ENCODE measurements around the gene MLF1.

DNA sequence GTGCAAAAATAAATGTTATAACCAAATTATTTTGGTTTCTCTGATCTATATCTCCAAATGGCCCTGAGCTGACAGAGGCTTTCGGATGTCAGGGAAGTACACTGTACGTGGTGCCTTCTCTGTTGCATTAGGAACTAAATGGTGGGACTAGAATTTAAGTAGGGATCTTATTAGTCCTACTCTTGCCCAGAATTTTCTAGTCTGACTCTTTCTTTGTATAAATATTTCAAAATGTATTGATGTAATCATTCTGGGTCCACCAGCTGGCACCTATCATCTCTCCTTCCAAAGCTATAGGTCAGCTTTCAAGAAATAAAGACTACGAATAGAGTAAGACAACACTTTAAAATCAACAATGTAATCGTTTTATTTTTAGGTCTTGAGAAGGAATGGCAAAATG lies 22.3 kb upstream of the MLF1 start:
- TF ChIP-seq POLR2A (IDR thresholded peaks at IDR 0.05) (no peak), EP300 (IDR thresholded peaks at IDR 0.05) (no peak)
- TF ChIP-seq, protein P1, sequence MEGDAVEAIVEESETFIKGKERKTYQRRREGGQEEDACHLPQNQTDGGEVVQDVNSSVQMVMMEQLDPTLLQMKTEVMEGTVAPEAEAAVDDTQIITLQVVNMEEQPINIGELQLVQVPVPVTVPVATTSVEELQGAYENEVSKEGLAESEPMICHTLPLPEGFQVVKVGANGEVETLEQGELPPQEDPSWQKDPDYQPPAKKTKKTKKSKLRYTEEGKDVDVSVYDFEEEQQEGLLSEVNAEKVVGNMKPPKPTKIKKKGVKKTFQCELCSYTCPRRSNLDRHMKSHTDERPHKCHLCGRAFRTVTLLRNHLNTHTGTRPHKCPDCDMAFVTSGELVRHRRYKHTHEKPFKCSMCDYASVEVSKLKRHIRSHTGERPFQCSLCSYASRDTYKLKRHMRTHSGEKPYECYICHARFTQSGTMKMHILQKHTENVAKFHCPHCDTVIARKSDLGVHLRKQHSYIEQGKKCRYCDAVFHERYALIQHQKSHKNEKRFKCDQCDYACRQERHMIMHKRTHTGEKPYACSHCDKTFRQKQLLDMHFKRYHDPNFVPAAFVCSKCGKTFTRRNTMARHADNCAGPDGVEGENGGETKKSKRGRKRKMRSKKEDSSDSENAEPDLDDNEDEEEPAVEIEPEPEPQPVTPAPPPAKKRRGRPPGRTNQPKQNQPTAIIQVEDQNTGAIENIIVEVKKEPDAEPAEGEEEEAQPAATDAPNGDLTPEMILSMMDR (IDR thresholded peaks at IDR 0.05): no peak
